GM21381 (cell line): ENCODE data around the gene GABRB2.
"Not testable (repeated sequence)": the region's sequence is repeated elsewhere in the genome, so short reads cannot be mapped to it uniquely, and the experiment has no call there.

Experiments
- ATAC-seq: cut with Tn5 transposase; IDR thresholded peaks from one replicate; pipeline ENCODE4 v1.9.1; 2021; ENCODE audit warnings: mild to moderate bottlenecking, moderate library complexity; ENCODE audit not compliant: unreplicated experiment

Gene GABRB2

GRCh38 chr5:161305601-161306000 lies 240.9 kb downstream of the GABRB2 start:
- ATAC-seq, result no peak

GRCh38 chr5:161302559-161302958 lies 244.0 kb downstream of the GABRB2 start:
- no peak for ATAC-seq

- no peak for ATAC-seq
Observed at GRCh38 chr5:161301586-161301985, 244.9 kb downstream of the GABRB2 start.

- ATAC-seq, result no peak
Observed at GRCh38 chr5:161299053-161299452, 247.5 kb downstream of the GABRB2 start.

GRCh38 chr5:161297388-161297787 lies 249.1 kb downstream of the GABRB2 start:
- not testable (repeated sequence) for ATAC-seq

- ATAC-seq, result no peak
Observed at GRCh38 chr5:161295721-161296250, 250.7 kb downstream of the GABRB2 start.

- no peak for ATAC-seq
Observed at GRCh38 chr5:161288071-161288470, 258.5 kb downstream of the GABRB2 start.

- ATAC-seq, result no peak
Observed at GRCh38 chr5:161287436-161287835, 259.1 kb downstream of the GABRB2 start.

- peak; percentile 95 for ATAC-seq
Observed at GRCh38 chr5:161286066-161286655, 260.4 kb downstream of the GABRB2 start.

GRCh38 chr5:161284445-161284844 lies 262.1 kb downstream of the GABRB2 start:
- ATAC-seq, result no peak

- no peak for ATAC-seq
Observed at GRCh38 chr5:161283296-161283695, 263.2 kb downstream of the GABRB2 start.

GRCh38 chr5:161278739-161279660 lies 267.5 kb downstream of the GABRB2 start:
- no peak for ATAC-seq

- ATAC-seq, result no peak
Observed at GRCh38 chr5:161277011-161277410, 269.5 kb downstream of the GABRB2 start.

GRCh38 chr5:161274951-161275350 lies 271.6 kb downstream of the GABRB2 start:
- no peak for ATAC-seq

- ATAC-seq, result no peak
Observed at GRCh38 chr5:161273410-161273809, 273.1 kb downstream of the GABRB2 start.

GRCh38 chr5:161271816-161272215 lies 274.7 kb downstream of the GABRB2 start:
- ATAC-seq, result no peak

- ATAC-seq, result no peak
Observed at GRCh38 chr5:161269125-161269524, 277.4 kb downstream of the GABRB2 start.

GRCh38 chr5:161266954-161267353 lies 279.6 kb downstream of the GABRB2 start:
- no peak for ATAC-seq

GRCh38 chr5:161265006-161265405 lies 281.5 kb downstream of the GABRB2 start:
- ATAC-seq, result no peak

- ATAC-seq, result no peak
Observed at GRCh38 chr5:161263191-161263590, 283.3 kb downstream of the GABRB2 start.

GRCh38 chr5:161261668-161262323 lies 284.7 kb downstream of the GABRB2 start:
- ATAC-seq, result peak; percentile 49
